H1 (cell line): ENCODE results near the gene DGKI. TPM values are rescaled to one million over a fixed set of nuclear protein-coding genes. Genes with fewer than 3 reads are reported as not detected.

Experiments
- CTCF ChIA-PET: fragments of 300-600 bp; sonication (Branson Sonifier 250); formaldehyde crosslinking; loops from one replicate; lab custom pipeline; 2021; ENCODE audit not compliant: partially characterized antibody; lab: Charles Lee
- POLR2A ChIA-PET: fragments of 300-600 bp; sonication (Branson Sonifier 250); formaldehyde crosslinking; loops from one replicate; lab custom pipeline; 2021; ENCODE audit warnings: inconsistent platforms; ENCODE audit not compliant: partially characterized antibody; lab: Charles Lee
- DNase-seq, 2 experiments: peaks; one replicate each; pipeline versions ENCODE4 v3.0.0 to v3.0.0-alpha.2; 2010 to 2022; ENCODE audit warnings: low spot score in 2 of 2, low read depth in 1 of 2, mixed read lengths in 1 of 2
- FAIRE-seq: peaks from 2 replicates; lab custom pipeline; 2011; peaks lifted over from hg19 to GRCh38; lab: Jason Lieb, UNC
- H2AFZ ChIP-seq: 2 replicates; pipeline ENCODE4 v1.8.1; 2012; ENCODE audit warnings: low read length, inconsistent platforms
- H2AK5ac ChIP-seq: 2 replicates; pipeline ENCODE4 v1.6.1; 2013; ENCODE audit warnings: low read depth, low read length
- H2BK120ac ChIP-seq: replicated peaks from 2 replicates; pipeline ENCODE3; 2013; ENCODE audit warnings: low read depth, low read length, inconsistent platforms
- H2BK12ac ChIP-seq: 2 replicates; pipeline ENCODE4 v1.6.1; 2013; ENCODE audit warnings: low read depth, low read length
- H2BK15ac ChIP-seq: 2 replicates; pipeline ENCODE4 v1.6.1; 2013; ENCODE audit warnings: low read length
- H2BK20ac ChIP-seq: 2 replicates; pipeline ENCODE4 v1.6.1; 2013; ENCODE audit warnings: low read length
- H2BK5ac ChIP-seq: 2 replicates; pipeline ENCODE4 v1.6.1; 2013; ENCODE audit warnings: low read depth, low read length
- H3K14ac ChIP-seq: 2 replicates; pipeline ENCODE4 v1.6.1; 2013; ENCODE audit warnings: inconsistent platforms; ENCODE audit not compliant: insufficient read length
- H3K18ac ChIP-seq: 2 replicates; pipeline ENCODE4 v1.6.1; 2013; ENCODE audit warnings: low read length; ENCODE audit errors: extremely low read depth
- H3K23ac ChIP-seq: 2 replicates; pipeline ENCODE4 v1.6.1; 2013; ENCODE audit warnings: inconsistent platforms; ENCODE audit not compliant: insufficient read length
- H3K23me2 ChIP-seq: 2 replicates; pipeline ENCODE4 v1.6.1; 2013; ENCODE audit warnings: low read depth, low read length
- H3K27ac ChIP-seq: 2 replicates; pipeline ENCODE4 v1.6.1; 2011; ENCODE audit warnings: low read depth, low read length, inconsistent platforms
- H3K27me3 ChIP-seq, 4 experiments: replicated peaks in 1 of 4; 1 replicate in 1 of 4; 2 replicates in 3 of 4; pipeline versions ENCODE4 v1.6.1 to v1.8.1; 2011 to 2013; ENCODE audit warnings: low read length in 3 of 4, mild to moderate bottlenecking in 3 of 4, inconsistent platforms in 2 of 4, mixed read lengths in 2 of 4, moderate library complexity in 1 of 4; ENCODE audit not compliant: control insufficient read depth in 3 of 4, insufficient read depth in 3 of 4; ENCODE audit errors: extremely low read depth in 1 of 4
- H3K36me3 ChIP-seq, 4 experiments: 2 replicates each; pipeline versions ENCODE4 v1.6.1 to v1.8.1; 2011 to 2013; ENCODE audit warnings: mild to moderate bottlenecking in 4 of 4, low read length in 3 of 4, moderate library complexity in 2 of 4, control low read depth in 1 of 4, inconsistent platforms in 1 of 4; ENCODE audit not compliant: insufficient read depth in 4 of 4, control insufficient read depth in 2 of 4
- H3K4ac ChIP-seq: replicated peaks from 2 replicates; pipeline ENCODE3; 2013; ENCODE audit warnings: low read length, low read depth, mixed read lengths, inconsistent platforms; ENCODE audit not compliant: insufficient read length
- H3K4me1 ChIP-seq, 4 experiments: replicated peaks in 1 of 4; 1 replicate in 1 of 4; 2 replicates in 3 of 4; pipeline versions ENCODE4 v1.6.1 to v1.8.1; 2011 to 2013; ENCODE audit warnings: low read length in 3 of 4, inconsistent platforms in 2 of 4, mixed read lengths in 1 of 4; ENCODE audit not compliant: insufficient read depth in 4 of 4, control insufficient read depth in 3 of 4
- H3K4me2 ChIP-seq, 2 experiments: 2 replicates each; pipeline versions ENCODE4 v1.6.1 to v1.8.1; 2011 to 2013; ENCODE audit warnings: low read depth in 2 of 2, low read length in 2 of 2, control low read depth in 1 of 2, inconsistent platforms in 1 of 2, mild to moderate bottlenecking in 1 of 2; ENCODE audit not compliant: insufficient read depth in 1 of 2
- H3K4me3 ChIP-seq, 4 experiments: fragments of 200-600, 300-600 bp in 1 of 4; sonication (generic), shearing (Covaris generic), sonication (Bioruptor Twin) in 1 of 4; 2 replicates each; pipeline versions ENCODE4 v1.5.1 to v1.8.1; 2011 to 2016; ENCODE audit warnings: low read length in 4 of 4, low read depth in 3 of 4, control low read depth in 2 of 4, inconsistent platforms in 2 of 4, mild to moderate bottlenecking in 2 of 4, mixed read lengths in 1 of 4, moderate library complexity in 1 of 4; ENCODE audit not compliant: insufficient read depth in 2 of 4; ENCODE audit errors: extremely low read depth in 1 of 4
- H3K56ac ChIP-seq: replicated peaks from 2 replicates; pipeline ENCODE3; 2013; ENCODE audit warnings: low read depth, mild to moderate bottlenecking, mixed read lengths, low read length, inconsistent platforms; ENCODE audit not compliant: insufficient read length
- H3K79me1 ChIP-seq: 2 replicates; pipeline ENCODE4 v1.6.1; 2013; ENCODE audit warnings: low read depth, low read length, control low read depth
- H3K79me2 ChIP-seq, 2 experiments: 2 replicates each; pipeline versions ENCODE4 v1.6.1 to v1.8.1; 2012 to 2013; ENCODE audit warnings: low read length in 2 of 2, mild to moderate bottlenecking in 2 of 2, inconsistent platforms in 1 of 2; ENCODE audit not compliant: insufficient read depth in 2 of 2, control insufficient read depth in 1 of 2
- H3K9ac ChIP-seq, 4 experiments: replicated peaks in 1 of 4; 1 replicate in 1 of 4; 2 replicates in 3 of 4; pipeline versions ENCODE4 v1.6.1 to v1.8.1; 2011 to 2013; ENCODE audit warnings: low read depth in 3 of 4, low read length in 3 of 4, control low read depth in 2 of 4, mild to moderate bottlenecking in 2 of 4, moderate library complexity in 2 of 4, inconsistent platforms in 1 of 4; ENCODE audit errors: extremely low read depth in 1 of 4
- H3K9me3 ChIP-seq, 2 experiments: 2 replicates each; pipeline versions ENCODE4 v1.6.1 to v1.8.1; 2012 to 2013; ENCODE audit warnings: mild to moderate bottlenecking in 2 of 2, moderate library complexity in 2 of 2, control low read depth in 1 of 2, inconsistent platforms in 1 of 2, low read depth in 1 of 2, low read length in 1 of 2, mixed read lengths in 1 of 2; ENCODE audit not compliant: insufficient read depth in 2 of 2
- H4K20me1 ChIP-seq, 2 experiments: replicated peaks in 1 of 2; 2 replicates each; pipeline versions ENCODE3 to v1.8.1; 2011 to 2013; ENCODE audit warnings: inconsistent platforms in 2 of 2, low read length in 2 of 2, mild to moderate bottlenecking in 1 of 2; ENCODE audit not compliant: insufficient read depth in 2 of 2, control insufficient read depth in 1 of 2
- H4K5ac ChIP-seq: 2 replicates; pipeline ENCODE4 v1.6.1; 2013; ENCODE audit warnings: low read length, low read depth, mixed read lengths, inconsistent platforms; ENCODE audit not compliant: insufficient read length
- H4K8ac ChIP-seq: 2 replicates; pipeline ENCODE4 v1.8.0; 2013; ENCODE audit warnings: mild to moderate bottlenecking, moderate library complexity, low read length, inconsistent platforms; ENCODE audit not compliant: insufficient read depth; ENCODE audit errors: extremely low read depth
- H4K91ac ChIP-seq: replicated peaks from 2 replicates; pipeline ENCODE3; 2013; ENCODE audit warnings: low read length, mixed read lengths, inconsistent platforms; ENCODE audit not compliant: insufficient read length
- CHD1 ChIP-seq: IDR thresholded peaks from 2 replicates; pipeline ENCODE4 v1.6.1; 2012; ENCODE audit warnings: low read depth, low read length, improper control_type of control experiment
- PHF8 ChIP-seq: fragments of 200-600 bp; sonication (generic); conservative IDR thresholded peaks from 2 replicates; pipeline ENCODE4 v1.7.1; 2012; ENCODE audit warnings: low read depth, mild to moderate bottlenecking, inconsistent platforms, low read length, moderate library complexity
- SRF ChIP-seq: IDR thresholded peaks from 2 replicates; pipeline ENCODE4 v1.6.1; 2011; ENCODE audit warnings: mild to moderate bottlenecking, low read depth, low read length, moderate library complexity
- TEAD4 ChIP-seq: IDR thresholded peaks from 2 replicates; pipeline ENCODE4 v1.6.1; 2012; ENCODE audit warnings: low read depth, low read length, inconsistent platforms, mixed read lengths
- WGBS, 2 experiments: shearing (Covaris generic) in 1 of 2; methylation state at CpG; one replicate each; pipeline versions ENCODE4 v1.1.6 to v1.1.7; 2013 to 2015; ENCODE audit warnings: low lambda C conversion rate in 2 of 2, mixed read lengths in 2 of 2, inconsistent platforms in 1 of 2, low coverage in 1 of 2, missing lambda C conversion rate in 1 of 2; ENCODE audit not compliant: insufficient replicate concordance in 2 of 2, insufficient coverage in 1 of 2, insufficient read length in 1 of 2; ENCODE audit errors: extremely low coverage in 1 of 2, missing lambda C conversion rate in 1 of 2; 5-methylcytosine and 5-hydroxymethylcytosine counted together
- polyA plus RNA-seq, 7 experiments: library from polyadenylated mRNA; depleted of rRNA in 3 of 7; stranded (reverse) in 5 of 7; unstranded in 2 of 7; fragments of >200 nt in 5 of 7; fragments of 200-250 nt in 2 of 7; gene quantifications; 1 replicate in 5 of 7; 2 replicates in 1 of 7; 4 replicates in 1 of 7; pipeline versions ENCODE4 v1.2.1 to v1.2.3, GENCODE V29; 2011 to 2013; ENCODE audit warnings: missing spikeins in 2 of 7, mixed read lengths in 2 of 7
- total RNA-seq: library from RNA; stranded (reverse); fragmentation: NEBNext Ultra II Directional; extraction: Animal tissue kit (Norgen Biotek cat#: 25700); gene quantifications from 2 replicates; pipeline ENCODE4 v1.2.1, GENCODE V29; 2021

The DGKI gene
- total and polyA plus RNA-seq, 2 of the 8 experiments (the other 6 are each of a cell fraction or from before 2014, with no cell fraction given): 0.20 to 0.71 TPM

DNA sequence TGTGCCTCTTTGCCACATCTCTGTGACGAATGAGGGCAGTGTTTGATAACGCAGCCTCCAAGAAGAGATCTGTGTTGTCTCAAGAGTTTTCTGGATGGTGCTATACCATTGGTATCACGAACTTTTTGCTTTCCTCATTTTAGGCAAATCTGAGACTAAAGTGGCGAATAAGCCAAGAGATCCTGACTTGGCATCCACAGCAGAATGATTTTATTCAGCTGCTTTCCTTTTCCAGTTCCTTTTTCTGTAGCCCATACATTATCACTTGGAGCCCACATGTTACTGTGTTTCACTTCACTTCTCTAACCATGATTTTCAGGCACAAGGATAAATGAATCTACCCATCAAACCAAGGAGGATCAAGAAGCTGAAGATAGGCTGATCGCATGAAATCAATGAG lies 325.3 kb downstream of the DGKI start:
- no peak overlapping the region for H2AFZ ChIP-seq
- TF ChIP-seq CHD1 (no peak), SRF (no peak), PHF8 (no peak), TEAD4 (no peak)

More for the DNA sequence above, 325.3 kb downstream of the DGKI start:
- Histone ChIP-seq H2AK5ac (no peak overlapping the region), H4K91ac (no peak overlapping the region), H3K27me3 (no peaks in the 10 kb centered on the region), H3K4me3 (no peak overlapping the region), H3K4ac (no peak overlapping the region), H3K4me1 (no peaks in the 10 kb centered on the region), H4K8ac (no peak overlapping the region), H3K23ac (no peak overlapping the region), H3K27ac (no peak overlapping the region), H3K9me3 (no peaks in the 10 kb centered on the region), H2BK5ac (no peak overlapping the region), H3K18ac (no peak overlapping the region), H4K5ac (no peak overlapping the region), H3K23me2 (no peaks in the 10 kb centered on the region), H2BK120ac (no peak overlapping the region), H3K79me1 (no peaks in the 10 kb centered on the region), H3K56ac (no peak overlapping the region), H3K4me2 (no peak overlapping the region), H2BK12ac (no peak overlapping the region), H3K14ac (no peak overlapping the region), H2BK15ac (no peak overlapping the region), H4K20me1 (no peaks in the 10 kb centered on the region), H3K36me3 (no peaks in the 10 kb centered on the region; a peak in 1 of 8 replicates), H3K9ac (no peak overlapping the region), H3K79me2 (no peaks in the 10 kb centered on the region), H2BK20ac (no peak overlapping the region)
- DNase-seq: no peak
- FAIRE-seq: no peak
- 90% methylated on average over 5 of the region's 5 CpGs; no CpG with 5 or more reads in 1 of the 2 experiments for WGBS, 2 experiments
- POLR2A ChIA-PET: no interaction called here
- CTCF ChIA-PET: interaction anchor here (1.1 to 1.4 kb wide), 2 partner anchors 71 to 448 kb away, joined by 3 read pairs; no protein-coding TSS in a partner anchor
